ENCODE measurements around the gene SUGT1.

GRCh38 chr13:52696566-52696965 lies 43.9 kb downstream of the SUGT1 start:
- TF ChIP-seq CTCF (IDR thresholded peaks at IDR 0.05): no peak
- no peak for TF ChIP-seq POLR2A (IDR thresholded peaks at IDR 0.05)
